Neural cell (in vitro differentiated cells): Measurements from ENCODE around the gene CLCNKA.

Source experiments
- CTCF ChIP-seq: fragments of 450-650 bp; IDR thresholded peaks from 2 replicates; pipeline ENCODE4 v1.5.1; 2014; ENCODE audit warnings: antibody characterized with exemption, mild to moderate bottlenecking, moderate library complexity; ENCODE audit not compliant: poor library complexity, severe bottlenecking
- EZH2 ChIP-seq: fragments of 200-600, 300-800 bp; shearing (Covaris generic), sonication (generic); IDR thresholded peaks from 2 replicates; pipeline ENCODE4 v1.6.1; 2014; ENCODE audit warnings: antibody characterized with exemption, low read length, borderline replicate concordance, mild to moderate bottlenecking; ENCODE audit not compliant: insufficient read depth, poor library complexity, severe bottlenecking
- POLR2AphosphoS5 ChIP-seq: IDR thresholded peaks from 2 replicates; pipeline ENCODE4 v1.6.1; 2012

- no peak for TF ChIP-seq CTCF
- no peak for TF ChIP-seq POLR2AphosphoS5
- no peak for TF ChIP-seq EZH2
Observed at GRCh38 chr1:16070640-16071355, 49.0 kb downstream of the CLCNKA start.
